Activated CD4-positive, alpha-beta memory T cell treated with anti-CD3 and anti-CD28 coated beads for 36 hours (primary cell): ENCODE results near the gene GRB14. TPM values are rescaled to one million over a fixed set of nuclear protein-coding genes. Genes with fewer than 3 reads are reported as not detected.
"Not testable (repeated sequence)": the region's sequence is repeated elsewhere in the genome, so short reads cannot be mapped to it uniquely, and the experiment has no call there.

Experiments used
- CTCF ChIA-PET: fragments of 350-600 bp; sonication (Branson Sonifier 250); formaldehyde crosslinking; loops from one replicate; lab custom pipeline; 2021; ENCODE audit warnings: antibody characterized with exemption, inconsistent platforms; lab: Charles Lee
- POLR2A ChIA-PET: fragments of 350-600 bp; sonication (Branson Sonifier 250); formaldehyde crosslinking; loops from one replicate; lab custom pipeline; 2021; ENCODE audit warnings: antibody characterized with exemption; lab: Charles Lee
- DNase-seq: peaks from one replicate; pipeline ENCODE4 v3.0.0-alpha.2; 2020
- H3K27ac Mint-ChIP-seq: one replicate; pipeline ENCODE4 v1.8.0; 2021; ENCODE audit warnings: mixed read lengths
- H3K27me3 Mint-ChIP-seq: one replicate; pipeline ENCODE4 v1.8.0; 2021; ENCODE audit warnings: mixed read lengths
- H3K36me3 Mint-ChIP-seq: one replicate; pipeline ENCODE4 v1.8.0; 2021; ENCODE audit warnings: mixed read lengths
- H3K4me1 Mint-ChIP-seq: one replicate; pipeline ENCODE4 v1.8.0; 2021; ENCODE audit warnings: low read depth, mixed read lengths
- H3K4me3 Mint-ChIP-seq: one replicate; pipeline ENCODE4 v1.8.0; 2021; ENCODE audit warnings: mild to moderate bottlenecking, mixed read lengths
- H3K9me3 Mint-ChIP-seq: one replicate; pipeline ENCODE4 v1.8.0; 2021; ENCODE audit warnings: mixed read lengths
- intact Hi-C: fragments of 100-400 bp; cut with micrococcal nuclease; formaldehyde crosslinking; loops from one replicate; pipeline ENCODE4 v1.15.1; 2023
- total RNA-seq, 2 experiments: library from RNA; stranded (reverse); gene quantifications; one replicate each; pipeline ENCODE4 v1.2.3, GENCODE V29; 2021

The GRB14 gene
- total RNA-seq, 2 experiments from 2014 or later: not detected

DNA sequence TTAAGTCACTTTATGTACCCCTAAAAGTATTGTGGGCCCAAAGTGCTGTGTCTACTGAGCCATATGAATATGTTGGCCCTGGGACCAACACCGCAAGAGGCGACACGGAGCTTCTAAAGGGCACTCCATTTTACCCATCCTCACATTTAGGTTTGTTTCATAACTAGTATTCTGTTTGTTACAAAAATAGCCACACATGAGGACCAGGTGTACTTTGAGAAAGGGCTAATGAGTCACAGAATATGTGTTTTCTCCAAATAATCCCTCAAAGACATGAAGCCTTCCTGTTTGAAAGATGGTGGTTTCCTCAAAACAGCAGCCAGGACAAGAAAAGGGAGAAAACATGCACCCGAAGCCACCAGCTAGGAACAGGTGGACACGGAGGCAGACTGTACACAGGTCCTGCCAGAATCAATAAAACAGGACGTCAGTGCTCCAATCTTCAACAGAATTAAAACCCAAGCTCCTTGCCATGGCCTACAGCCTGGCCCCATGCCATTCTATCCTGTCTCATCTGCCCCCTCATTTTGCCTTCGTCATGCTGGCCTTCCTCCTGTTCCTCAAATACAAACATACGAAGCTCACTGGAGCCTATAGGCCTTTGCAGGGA is 21.8 kb upstream of the GRB14 start:
- Mint-ChIP-seq H3K27ac (no peak overlapping the region), H3K27me3 (no peaks in the 10 kb centered on the region), H3K36me3 (no peaks in the 10 kb centered on the region), H3K9me3 (peaks cover 5% of the 10 kb centered on the region), H3K4me3 (no peak overlapping the region), H3K4me1 (no peaks in the 10 kb centered on the region)
- no peak for DNase-seq
- POLR2A ChIA-PET: no interaction called here
- intact Hi-C loops: no loop called here
- CTCF ChIA-PET: no interaction called here

DNA sequence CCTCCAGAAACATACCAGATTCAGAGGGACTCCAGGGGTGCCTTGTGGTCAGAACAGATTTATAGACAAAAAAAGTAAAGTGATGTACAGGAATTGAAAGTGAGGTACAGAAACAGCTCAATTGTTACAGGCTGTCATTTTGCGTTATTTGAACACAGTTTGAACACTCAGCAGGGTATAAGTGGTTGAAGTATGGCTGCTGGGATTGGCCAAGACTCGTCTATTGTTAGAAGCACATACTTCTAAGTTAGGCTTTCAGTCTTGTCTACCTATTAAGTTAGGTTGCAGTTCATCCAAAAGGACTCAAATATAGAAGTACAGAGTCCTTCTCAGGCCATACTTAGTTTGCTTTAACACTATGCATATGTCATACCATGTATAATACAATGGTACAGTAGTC is 21.0 kb upstream of the GRB14 start:
- DNase-seq: no peak
- H3K4me3 Mint-ChIP-seq: no peak overlapping the region
- POLR2A ChIA-PET: no interaction called here
- intact Hi-C loops: no loop called here
- no peaks in the 10 kb centered on the region for H3K36me3 Mint-ChIP-seq
- CTCF ChIA-PET: no interaction called here
- no peaks in the 10 kb centered on the region for H3K4me1 Mint-ChIP-seq
- H3K27ac Mint-ChIP-seq: no peak overlapping the region
- H3K27me3 Mint-ChIP-seq: no peaks in the 10 kb centered on the region
- H3K9me3 Mint-ChIP-seq: no peaks in the 10 kb centered on the region

DNA sequence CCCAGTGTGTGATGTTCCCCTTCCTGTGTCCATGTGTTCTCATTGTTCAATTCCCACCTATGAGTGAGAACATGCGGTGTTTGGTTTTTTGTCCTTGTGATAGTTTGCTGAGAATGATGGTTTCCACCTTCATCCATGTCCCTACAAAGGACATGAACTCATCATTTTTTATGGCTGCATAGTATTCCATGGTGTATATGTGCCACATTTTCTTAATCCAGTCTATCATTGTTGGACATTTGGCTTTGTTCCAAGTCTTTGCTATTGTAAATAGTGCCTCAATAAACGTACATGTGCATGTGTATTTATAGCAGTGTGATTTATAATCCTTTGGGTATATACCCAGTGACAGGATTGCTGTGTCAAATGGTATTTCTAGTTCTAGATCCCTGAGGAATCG is 7.0 kb upstream of the GRB14 start:
- intact Hi-C loops, H3K36me3 Mint-ChIP-seq, H3K27ac Mint-ChIP-seq, POLR2A ChIA-PET, DNase-seq, CTCF ChIA-PET, H3K4me3 Mint-ChIP-seq, H3K4me1 Mint-ChIP-seq, H3K9me3 Mint-ChIP-seq, H3K27me3 Mint-ChIP-seq: not testable (repeated sequence)

DNA sequence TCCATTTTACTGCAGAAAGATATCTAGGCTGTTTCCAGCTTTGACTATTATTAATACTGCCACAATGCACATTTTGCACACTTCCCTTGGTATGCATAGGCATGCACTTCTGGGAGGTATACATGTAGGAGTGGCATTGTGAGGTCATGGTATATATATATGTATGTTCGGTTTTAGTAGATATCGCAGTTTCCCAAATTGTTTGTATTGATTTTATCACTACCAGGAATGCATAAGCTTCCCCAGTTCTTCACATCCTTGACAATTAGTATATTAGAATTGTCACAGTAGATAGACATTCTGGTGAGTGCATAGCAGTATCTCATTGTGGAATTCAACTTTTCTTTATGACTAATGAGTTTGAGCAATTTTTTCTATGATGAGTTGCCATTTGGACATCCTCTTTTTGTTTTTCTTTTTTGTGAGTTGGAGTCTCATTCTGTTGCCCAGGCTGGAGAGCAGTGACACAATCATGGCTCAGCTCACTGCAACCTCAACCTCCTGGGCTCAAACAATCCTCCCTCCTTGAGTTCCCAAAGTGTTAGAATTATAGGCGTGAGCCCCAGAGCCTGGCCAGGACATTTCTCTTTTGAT is 4.2 kb upstream of the GRB14 start:
- DNase-seq: no peak
- intact Hi-C loops: no loop called here
- H3K4me1 Mint-ChIP-seq: no peaks in the 10 kb centered on the region
- no peak overlapping the region for H3K27ac Mint-ChIP-seq
- ChIA-PET POLR2A (no interaction called here), CTCF (no interaction called here)
- no peaks in the 10 kb centered on the region for H3K36me3 Mint-ChIP-seq
- no peaks in the 10 kb centered on the region for H3K9me3 Mint-ChIP-seq
- no peak overlapping the region for H3K4me3 Mint-ChIP-seq
- peaks cover 15% of the 10 kb centered on the region for H3K27me3 Mint-ChIP-seq

DNA sequence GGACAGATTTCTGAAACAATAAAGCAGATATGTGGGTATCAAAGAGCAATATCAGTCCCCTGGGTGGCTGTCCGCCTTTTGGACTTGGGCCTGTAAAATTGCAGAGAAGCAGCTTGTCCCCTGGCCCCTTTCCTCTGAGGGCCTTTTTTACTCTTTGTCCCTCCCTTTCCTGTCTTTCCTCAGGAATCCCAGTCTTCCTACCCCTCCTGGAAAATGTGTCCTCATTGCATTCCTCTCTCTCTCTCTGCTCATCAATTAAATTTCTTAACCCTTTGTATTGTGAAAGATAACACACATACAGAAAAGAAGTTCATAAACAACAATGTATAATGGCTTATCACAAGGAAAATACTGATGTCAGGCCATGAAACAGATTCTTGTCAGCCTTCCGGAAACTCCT is 3.0 kb upstream of the GRB14 start:
- intact Hi-C loops: no loop called here
- Mint-ChIP-seq H3K27me3 (peaks cover 19% of the 10 kb centered on the region), H3K4me1 (no peaks in the 10 kb centered on the region), H3K9me3 (no peaks in the 10 kb centered on the region), H3K4me3 (no peak overlapping the region), H3K36me3 (no peaks in the 10 kb centered on the region), H3K27ac (no peak overlapping the region)
- CTCF ChIA-PET: no interaction called here
- DNase-seq: no peak
- POLR2A ChIA-PET: no interaction called here

DNA sequence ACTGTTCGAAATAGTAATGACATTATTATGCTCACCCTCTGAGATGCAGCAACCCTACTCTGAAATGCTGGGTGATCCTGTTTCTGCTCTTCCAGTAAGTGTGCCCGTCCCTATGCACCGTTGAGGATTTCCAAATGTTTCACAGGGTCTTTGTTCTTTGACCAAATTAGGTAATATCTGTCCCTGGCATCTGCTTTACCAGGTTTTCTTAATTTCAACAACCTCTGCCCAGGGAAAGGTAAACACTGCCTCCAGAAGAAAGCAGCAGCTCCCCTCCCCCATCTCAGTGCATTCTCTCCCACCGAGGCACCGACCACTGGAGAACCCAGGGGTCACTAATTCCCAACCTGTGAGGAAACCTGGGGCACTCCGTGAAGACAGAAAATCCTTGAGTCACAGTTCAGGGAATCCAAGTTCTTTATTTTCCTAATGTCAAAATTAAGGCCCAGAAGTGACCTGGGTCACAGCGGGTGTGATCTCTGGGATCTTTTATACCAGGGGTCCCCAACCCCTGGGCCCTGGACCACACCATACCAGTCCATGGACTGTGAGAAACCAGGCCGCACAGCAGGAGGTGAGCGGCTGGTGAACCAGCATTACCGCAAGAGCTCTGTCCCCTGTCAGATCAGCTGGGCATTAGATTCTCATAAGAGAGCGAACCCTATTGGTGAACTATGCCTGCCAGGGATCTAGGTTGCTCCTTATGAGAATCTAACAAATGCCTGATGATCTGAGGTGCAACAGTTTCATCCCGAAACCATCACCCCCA is 1.2 kb upstream of the GRB14 start:
- Mint-ChIP-seq H3K27me3 (peaks cover 22% of the 10 kb centered on the region), H3K9me3 (no peaks in the 10 kb centered on the region), H3K27ac (no peak overlapping the region), H3K4me3 (no peak overlapping the region), H3K36me3 (no peaks in the 10 kb centered on the region), H3K4me1 (no peaks in the 10 kb centered on the region)
- POLR2A ChIA-PET: no interaction called here
- no peak for DNase-seq
- CTCF ChIA-PET: no interaction called here
- intact Hi-C loops: no loop called here

DNA sequence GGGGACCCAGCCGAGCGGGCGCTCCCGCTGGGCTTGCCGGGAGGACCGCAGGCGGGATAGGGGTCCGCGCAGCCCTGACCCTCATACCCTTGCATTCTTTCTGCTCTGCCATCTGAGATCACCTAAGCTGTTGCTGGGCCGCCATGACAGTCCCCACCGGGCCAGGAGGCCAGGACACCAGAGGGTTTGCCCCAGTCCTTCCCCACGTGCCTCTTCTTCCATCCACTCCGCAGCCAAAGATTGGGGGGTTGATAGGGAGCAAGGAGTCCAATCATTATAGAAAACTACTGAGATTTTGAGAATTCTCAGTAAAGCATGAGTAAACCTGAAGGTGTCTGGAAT is 453 bp upstream of the GRB14 start:
- Mint-ChIP-seq H3K9me3 (no peaks in the 10 kb centered on the region), H3K36me3 (no peaks in the 10 kb centered on the region), H3K4me3 (no peak overlapping the region), H3K4me1 (no peaks in the 10 kb centered on the region), H3K27ac (no peak overlapping the region), H3K27me3 (peaks cover 22% of the 10 kb centered on the region)
- DNase-seq: no peak
- intact Hi-C loops: no loop called here
- ChIA-PET POLR2A (no interaction called here), CTCF (no interaction called here)

DNA sequence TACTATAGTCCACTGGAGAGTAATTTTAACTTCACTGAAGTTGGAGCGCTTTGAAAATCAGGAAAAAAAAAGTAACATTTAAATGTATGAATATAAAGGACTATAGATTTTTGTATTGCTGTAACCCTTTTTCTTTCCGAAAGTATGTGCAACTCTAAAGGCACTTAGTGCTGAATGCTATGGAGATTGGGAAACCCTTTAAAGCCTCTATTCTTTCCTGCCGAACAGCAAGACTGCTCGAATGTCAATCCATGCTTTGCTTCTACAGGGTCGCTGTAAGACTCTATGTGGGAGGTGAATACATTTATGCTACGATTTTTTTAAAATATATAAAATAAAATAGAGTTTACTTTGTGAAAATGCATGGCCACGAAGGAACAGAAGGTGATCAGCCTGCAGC is 825 bp downstream of the GRB14 start:
- Mint-ChIP-seq H3K4me1 (no peaks in the 10 kb centered on the region), H3K4me3 (no peak overlapping the region), H3K27me3 (peaks cover 22% of the 10 kb centered on the region), H3K27ac (no peak overlapping the region), H3K9me3 (no peaks in the 10 kb centered on the region), H3K36me3 (no peaks in the 10 kb centered on the region)
- ChIA-PET CTCF (no interaction called here), POLR2A (no interaction called here)
- intact Hi-C loops: no loop called here
- DNase-seq: no peak

DNA sequence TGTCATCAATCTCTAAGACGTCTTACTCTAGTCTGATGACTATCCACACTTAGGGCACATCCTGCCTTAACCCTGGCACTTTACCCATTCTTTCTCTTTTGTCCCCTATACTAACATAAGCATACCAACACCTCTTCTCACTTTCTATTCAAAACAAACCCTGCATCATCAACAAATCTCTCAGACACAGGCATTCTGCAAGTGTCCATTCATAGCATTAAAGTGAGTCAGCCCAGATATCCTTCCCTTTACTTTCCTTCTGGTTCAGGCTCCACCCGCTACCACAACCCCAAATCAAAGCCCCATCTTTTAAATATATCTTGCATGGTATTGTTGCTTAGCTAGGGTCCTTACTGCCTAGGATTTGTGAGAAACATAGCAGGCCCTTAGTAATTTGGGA is 3.8 kb downstream of the GRB14 start:
- Mint-ChIP-seq H3K36me3 (no peaks in the 10 kb centered on the region), H3K27me3 (peaks cover 17% of the 10 kb centered on the region), H3K9me3 (no peaks in the 10 kb centered on the region), H3K27ac (no peak overlapping the region), H3K4me1 (no peaks in the 10 kb centered on the region), H3K4me3 (no peak overlapping the region)
- intact Hi-C loops: no loop called here
- ChIA-PET POLR2A (no interaction called here), CTCF (no interaction called here)
- no peak for DNase-seq

DNA sequence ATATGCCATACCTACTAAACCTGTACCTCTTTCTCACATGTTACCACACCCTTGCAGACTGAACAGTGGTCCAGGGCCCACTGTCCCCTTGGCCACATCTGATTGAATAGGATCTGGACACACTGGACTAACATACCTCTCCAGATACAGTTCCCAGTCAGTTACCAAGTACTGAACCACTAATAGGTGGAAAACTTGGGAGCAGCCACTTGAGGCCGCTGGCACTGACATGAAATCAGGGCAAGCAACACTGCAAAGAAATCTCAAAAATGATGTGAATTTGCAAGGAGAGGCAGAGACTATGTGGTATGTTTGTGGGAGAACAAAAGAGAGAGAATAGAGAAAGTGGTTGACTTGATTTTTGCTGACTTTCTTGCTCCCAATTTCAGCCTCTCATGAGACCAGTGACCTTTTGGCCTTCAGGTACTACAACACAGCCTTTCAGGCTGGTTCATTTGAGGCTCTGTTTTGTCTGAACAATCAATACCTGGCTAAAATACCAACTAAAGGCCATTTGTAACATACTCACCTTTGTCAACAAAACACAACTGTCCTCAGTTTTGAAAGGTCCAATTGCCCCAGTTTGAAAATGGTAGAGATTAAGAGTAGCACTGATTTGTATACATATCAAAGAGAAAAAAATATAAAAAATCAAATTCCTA is 7.8 kb downstream of the GRB14 start:
- CTCF ChIA-PET: no interaction called here
- intact Hi-C loops: no loop called here
- Mint-ChIP-seq H3K4me1 (no peaks in the 10 kb centered on the region), H3K27ac (no peak overlapping the region), H3K4me3 (no peak overlapping the region), H3K27me3 (no peaks in the 10 kb centered on the region), H3K36me3 (no peaks in the 10 kb centered on the region), H3K9me3 (no peaks in the 10 kb centered on the region)
- DNase-seq: no peak
- POLR2A ChIA-PET: no interaction called here

DNA sequence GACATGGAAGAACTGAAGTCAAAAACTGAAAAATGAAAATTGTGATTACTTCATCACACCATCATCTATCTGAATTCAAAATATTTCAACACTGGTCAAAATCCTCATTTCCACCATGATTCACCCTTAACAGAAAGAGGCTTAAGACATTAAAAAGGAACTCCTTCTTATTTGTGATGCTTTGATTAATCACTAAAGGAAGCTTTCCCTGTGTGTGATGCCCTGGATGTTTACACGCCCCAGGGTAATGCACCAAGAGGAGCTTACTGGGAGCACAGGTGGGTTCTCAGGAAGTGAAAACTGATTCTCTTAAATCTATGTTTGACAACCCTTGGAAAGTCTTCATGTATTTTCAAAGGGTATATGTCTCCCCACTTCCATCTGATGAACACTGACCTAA is 11.5 kb downstream of the GRB14 start:
- ChIA-PET CTCF (no interaction called here), POLR2A (no interaction called here)
- H3K36me3 Mint-ChIP-seq: no peaks in the 10 kb centered on the region
- no peaks in the 10 kb centered on the region for H3K4me1 Mint-ChIP-seq
- no peak overlapping the region for H3K27ac Mint-ChIP-seq
- H3K9me3 Mint-ChIP-seq: no peaks in the 10 kb centered on the region
- no peaks in the 10 kb centered on the region for H3K27me3 Mint-ChIP-seq
- intact Hi-C loops: no loop called here
- no peak overlapping the region for H3K4me3 Mint-ChIP-seq
- DNase-seq: no peak

DNA sequence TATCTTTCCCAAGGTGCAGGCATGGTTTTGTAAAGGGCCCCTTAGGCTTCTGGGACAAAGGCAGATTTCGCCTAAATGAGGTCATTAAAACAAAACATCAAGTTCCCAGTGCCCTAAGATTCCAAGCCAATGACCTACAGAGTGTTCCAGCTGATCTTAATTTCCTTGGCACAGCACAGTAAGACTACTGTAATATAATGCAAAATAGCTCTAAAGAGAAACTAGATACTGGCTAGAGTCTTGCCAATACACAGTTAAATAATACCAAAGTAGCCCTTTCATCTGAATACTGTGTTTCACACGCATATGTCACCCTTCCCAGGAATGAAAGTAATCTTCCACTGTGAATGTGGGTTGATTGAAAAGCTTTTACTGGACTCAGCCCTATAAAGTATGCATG is 14.7 kb downstream of the GRB14 start:
- Mint-ChIP-seq H3K9me3 (no peaks in the 10 kb centered on the region), H3K27ac (no peak overlapping the region), H3K27me3 (no peaks in the 10 kb centered on the region), H3K4me3 (no peak overlapping the region), H3K36me3 (no peaks in the 10 kb centered on the region), H3K4me1 (no peaks in the 10 kb centered on the region)
- CTCF ChIA-PET: no interaction called here
- DNase-seq: no peak
- POLR2A ChIA-PET: no interaction called here
- intact Hi-C loops: no loop called here
